K562 (cell line): ENCODE data around the gene ATAD3B. TPM values are rescaled to one million over a fixed set of nuclear protein-coding genes. Genes with fewer than 3 reads are reported as not detected.
A peak's percentile ranks its signal among the peaks of the same experiment; 100 is the strongest.
"Not testable (repeated sequence)": the region's sequence is repeated elsewhere in the genome, so short reads cannot be mapped to it uniquely, and the experiment has no call there.

Source experiments
- CREM ChIP-seq: IDR thresholded peaks from 2 replicates; pipeline ENCODE4 v1.6.1; 2014; ENCODE audit warnings: antibody characterized with exemption, low read depth
- DPF2 ChIP-seq: fragments of 450-650 bp; IDR thresholded peaks from 2 replicates; pipeline ENCODE4 v1.6.1; 2016
- PKNOX1 ChIP-seq: fragments of 450-650 bp; IDR thresholded peaks from 2 replicates; pipeline ENCODE4 v1.6.1; 2016
- TAF9B ChIP-seq: fragments of 450-650 bp; IDR thresholded peaks from 2 replicates; pipeline ENCODE4 v1.6.1; 2018; ENCODE audit warnings: mild to moderate bottlenecking; ENCODE audit not compliant: partially characterized antibody
- ZBTB11 ChIP-seq, 3 experiments: fragments of 200-800 bp in 1 of 3; fragments of 250-450 bp in 1 of 3; fragments of 450-650 bp in 1 of 3; sonication (Bioruptor Pico) in 1 of 3; sonication (Bioruptor generic) in 1 of 3; formaldehyde crosslinking in 1 of 3; IDR thresholded peaks; 2 replicates each; pipeline versions ENCODE4 v1.6.1 to v1.8.0; 2016 to 2022; ENCODE audit warnings: mild to moderate bottlenecking in 2 of 3, missing genetic modification characterization in 2 of 3, missing compliant biosample characterization in 1 of 3, moderate library complexity in 1 of 3
- ZBTB40 ChIP-seq, 2 experiments: fragments of 450-650 bp in 1 of 2; sonication (generic) in 1 of 2; formaldehyde crosslinking in 1 of 2; IDR thresholded peaks; 2 replicates each; pipeline versions ENCODE4 v1.7.1 to v1.9.0; 2016 to 2022; ENCODE audit warnings: inconsistent platforms in 1 of 2, mild to moderate bottlenecking in 1 of 2, missing genetic modification reagents in 1 of 2
- ZFX ChIP-seq: sonication (generic); formaldehyde crosslinking; IDR thresholded peaks from 2 replicates; pipeline ENCODE4 v1.8.0; 2022; ENCODE audit warnings: mild to moderate bottlenecking, missing genetic modification reagents, moderate library complexity
- polyA plus RNA-seq, 8 experiments: library from polyadenylated mRNA; depleted of rRNA in 4 of 8; stranded (reverse) in 5 of 8; unstranded in 3 of 8; fragments of >200 nt; fragmentation: Nextera tagmentation in 2 of 8; fragmentation: Illumina TruSeq in 1 of 8; extraction: Ambion mirVana in 2 of 8; extraction: Trizol in 1 of 8; gene quantifications; 2 replicates each; pipeline versions ENCODE4 v1.2.1 to v1.2.3, GENCODE V29; 2011 to 2014; ENCODE audit warnings: inconsistent platforms in 1 of 8, missing spikeins in 1 of 8
- total RNA-seq, 7 experiments: library from RNA; depleted of rRNA in 6 of 7; stranded (reverse); fragments of >200 nt in 6 of 7; fragmentation: Illumina TruSeq in 2 of 7; extraction: Trizol in 2 of 7; gene quantifications; 2 replicates each; pipeline versions ENCODE4 v1.2.1 to v1.2.3, GENCODE V29; 2011 to 2021; ENCODE audit warnings: low replicate concordance in 1 of 7
- TF ChIP-seq, protein P1 (sequence below), 2 experiments: fragments of 200-800 bp in 1 of 2; sonication (Bioruptor generic) in 1 of 2; sonication (generic) in 1 of 2; formaldehyde crosslinking in 1 of 2; IDR thresholded peaks in 1 of 2; conservative IDR thresholded peaks in 1 of 2; 2 replicates each; pipeline versions ENCODE4 v1.5.0 to v1.6.1; 2016 to 2020; ENCODE audit warnings: missing compliant biosample characterization in 1 of 2, missing genetic modification characterization in 1 of 2, missing genetic modification reagents in 1 of 2

The ATAD3B gene
- total and polyA plus RNA-seq, 9 of the 15 experiments (the other 6 are each of a cell fraction or from before 2014, with no cell fraction given), result 0.07 to 113 (median 27.7) TPM

DNA sequence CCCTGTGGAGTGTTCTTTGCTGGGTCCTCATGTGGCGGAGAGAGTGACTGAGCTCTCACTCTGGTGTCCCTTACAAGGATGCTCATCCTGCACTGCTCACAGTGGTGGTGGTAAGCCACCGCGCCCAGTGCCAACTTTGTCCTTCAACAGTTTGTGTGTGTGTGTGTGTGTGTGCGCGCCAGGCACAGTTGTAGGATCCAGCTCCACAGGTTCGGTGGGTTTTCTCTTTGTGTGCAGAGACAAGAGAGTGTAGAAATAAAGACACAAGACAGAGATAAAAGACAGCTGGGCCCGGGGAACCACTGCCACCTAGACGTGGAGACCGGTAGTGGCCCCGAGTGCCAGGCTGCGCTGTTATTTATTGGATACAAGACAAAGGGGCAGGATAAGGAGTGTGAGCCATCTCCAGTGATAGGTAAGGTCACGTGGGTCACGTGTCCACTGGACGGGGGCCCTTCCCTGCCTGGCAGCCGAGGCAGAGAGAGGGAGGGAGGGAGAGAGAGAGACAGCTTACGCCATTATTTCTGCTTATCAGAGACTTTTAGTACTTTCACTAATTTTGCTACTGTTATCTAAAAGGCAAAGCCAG lies 33.3 kb downstream of the ATAD3B start (continued):
- TF ChIP-seq ZFX (CRISPR knock-in tag), result peak; percentile 84
- peak; percentile 84 for TF ChIP-seq PKNOX1
- TF ChIP-seq TAF9B, result peak; percentile 43
- TF ChIP-seq ZBTB40 (IDR thresholded peaks at IDR 0.05), result not testable (repeated sequence)
- 0 out of 2 replicates have a peak, but pooled peaks have one; percentile 33 for TF ChIP-seq ZBTB40 (CRISPR knock-in tag; IDR thresholded peaks at IDR 0.05)
- TF ChIP-seq, protein P1, sequence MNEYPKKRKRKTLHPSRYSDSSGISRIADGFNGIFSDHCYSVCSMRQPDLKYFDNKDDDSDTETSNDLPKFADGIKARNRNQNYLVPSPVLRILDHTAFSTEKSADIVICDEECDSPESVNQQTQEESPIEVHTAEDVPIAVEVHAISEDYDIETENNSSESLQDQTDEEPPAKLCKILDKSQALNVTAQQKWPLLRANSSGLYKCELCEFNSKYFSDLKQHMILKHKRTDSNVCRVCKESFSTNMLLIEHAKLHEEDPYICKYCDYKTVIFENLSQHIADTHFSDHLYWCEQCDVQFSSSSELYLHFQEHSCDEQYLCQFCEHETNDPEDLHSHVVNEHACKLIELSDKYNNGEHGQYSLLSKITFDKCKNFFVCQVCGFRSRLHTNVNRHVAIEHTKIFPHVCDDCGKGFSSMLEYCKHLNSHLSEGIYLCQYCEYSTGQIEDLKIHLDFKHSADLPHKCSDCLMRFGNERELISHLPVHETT (CRISPR knock-in tag; conservative IDR thresholded peaks at IDR 0.05 in 1 of 2, IDR thresholded peaks at IDR 0.05 in 1 of 2), result peak in 1 of 2 experiments; percentile 48; a peak in 1 of 4 replicates
- peak; percentile 29; the same call in 1 of the 2 replicates for TF ChIP-seq CREM
- TF ChIP-seq DPF2, result peak; percentile 66
- peak in 1 of 3 experiments; percentile 79; a peak in 1 of 6 replicates for TF ChIP-seq ZBTB11 (CRISPR knock-in tag; IDR thresholded peaks at IDR 0.05)
